GM23338 (cell line): ENCODE data around the gene SORCS2. TPM values are rescaled to one million over a fixed set of nuclear protein-coding genes. Genes with fewer than 3 reads are reported as not detected.

Experiments used
- ATAC-seq: fragments of 200-7000 bp; cut with Tn5 transposase; 3 replicates; pipeline ENCODE4 v1.9.1; 2020
- DNase-seq: peaks from one replicate; pipeline ENCODE4 v3.0.0-alpha.2; 2015; ENCODE audit warnings: low spot score
- H2AFZ ChIP-seq: fragments of 200-600 bp; sonication (generic); 2 replicates; pipeline ENCODE4 v1.8.0; 2016; ENCODE audit warnings: antibody characterized with exemption, mild to moderate bottlenecking, moderate library complexity
- H3F3A ChIP-seq: fragments of 200-600 bp; sonication (generic); replicated peaks from 2 replicates; pipeline ENCODE4 v1.8.0; 2017; ENCODE audit warnings: antibody characterized with exemption, mixed run types, low read depth
- H3K27ac ChIP-seq: fragments of 200-600 bp; sonication (generic); 2 replicates; pipeline ENCODE4 v1.6.1; 2016; ENCODE audit warnings: low read depth
- H3K27me3 ChIP-seq: fragments of 200-600 bp; sonication (generic); 2 replicates; pipeline ENCODE4 v1.8.0; 2016; ENCODE audit warnings: mild to moderate bottlenecking, mixed run types, moderate library complexity; ENCODE audit not compliant: insufficient read depth
- H3K36me3 ChIP-seq: fragments of 200-600 bp; sonication (generic); 2 replicates; pipeline ENCODE4 v1.8.0; 2016; ENCODE audit warnings: mild to moderate bottlenecking; ENCODE audit not compliant: insufficient read depth
- H3K4me1 ChIP-seq: fragments of 200-600 bp; sonication (generic); 2 replicates; pipeline ENCODE4 v1.8.0; 2016; ENCODE audit warnings: mild to moderate bottlenecking, moderate library complexity; ENCODE audit not compliant: insufficient read depth
- H3K4me2 ChIP-seq: fragments of 200-600 bp; sonication (generic); 2 replicates; pipeline ENCODE4 v1.7.1; 2017; ENCODE audit warnings: mixed run types
- H3K4me3 ChIP-seq: fragments of 200-600 bp; sonication (generic); 2 replicates; pipeline ENCODE4 v1.6.1; 2016; ENCODE audit warnings: mixed run types
- H3K79me2 ChIP-seq: fragments of 200-600 bp; sonication (generic); replicated peaks from 2 replicates; pipeline ENCODE4 v1.8.0; 2017; ENCODE audit warnings: mild to moderate bottlenecking; ENCODE audit not compliant: insufficient read depth
- H3K9me2 ChIP-seq: fragments of 200-600 bp; sonication (generic); 2 replicates; pipeline ENCODE4 v1.8.0; 2017; ENCODE audit not compliant: insufficient read depth
- H4K20me1 ChIP-seq: fragments of 200-600 bp; sonication (generic); replicated peaks from 2 replicates; pipeline ENCODE4 v1.8.0; 2017; ENCODE audit warnings: mild to moderate bottlenecking; ENCODE audit not compliant: insufficient read depth
- H3K27ac Mint-ChIP-seq: 2 replicates; pipeline ENCODE4 v1.8.0; 2020; ENCODE audit warnings: inconsistent platforms, mild to moderate bottlenecking, moderate library complexity, mixed read lengths
- H3K27me3 Mint-ChIP-seq: 3 replicates; pipeline ENCODE4 v1.8.0; 2022; ENCODE audit warnings: low read depth, mild to moderate bottlenecking, moderate library complexity, mixed read lengths, inconsistent platforms; ENCODE audit not compliant: insufficient read depth, poor library complexity
- H3K36me3 Mint-ChIP-seq: 3 replicates; pipeline ENCODE4 v1.8.0; 2021; ENCODE audit warnings: low read depth, mild to moderate bottlenecking, inconsistent platforms, moderate library complexity, mixed read lengths
- H3K4me1 Mint-ChIP-seq: 3 replicates; pipeline ENCODE4 v1.8.0; 2020; ENCODE audit warnings: mild to moderate bottlenecking, inconsistent platforms, mixed read lengths
- H3K4me3 Mint-ChIP-seq: 3 replicates; pipeline ENCODE4 v1.8.0; 2021; ENCODE audit warnings: moderate library complexity, mild to moderate bottlenecking, inconsistent platforms, mixed read lengths
- H3K9me3 Mint-ChIP-seq: 3 replicates; pipeline ENCODE4 v1.8.0; 2020; ENCODE audit warnings: moderate library complexity, mild to moderate bottlenecking, inconsistent platforms, mixed read lengths
- CREB1 ChIP-seq: fragments of 250-450 bp; sonication (Bioruptor Pico); IDR thresholded peaks from 2 replicates; pipeline ENCODE4 v1.5.0; 2020; ENCODE audit warnings: low read depth, mild to moderate bottlenecking, moderate library complexity
- CTCF ChIP-seq, 2 experiments: fragments of 200-600 bp in 1 of 2; sonication (generic) in 1 of 2; conservative IDR thresholded peaks; 2 replicates each; pipeline versions ENCODE4 v1.5.1 to v1.6.1; 2016 to 2017; ENCODE audit warnings: antibody characterized with exemption in 2 of 2, low read depth in 2 of 2, mild to moderate bottlenecking in 2 of 2, moderate library complexity in 1 of 2
- ETS1 ChIP-seq: IDR thresholded peaks from 2 replicates; pipeline ENCODE4 v1.6.1; 2016; ENCODE audit warnings: antibody characterized with exemption
- EZH2 ChIP-seq: fragments of 200-600 bp; sonication (generic); IDR thresholded peaks from one replicate; pipeline ENCODE4 v1.8.0; 2017; ENCODE audit warnings: antibody characterized with exemption, mild to moderate bottlenecking, low read depth; ENCODE audit not compliant: unreplicated experiment
- EZH2phosphoT487 ChIP-seq: fragments of 200-600 bp; sonication (generic); IDR thresholded peaks from one replicate; pipeline ENCODE4 v1.8.1; 2018; ENCODE audit warnings: antibody characterized with exemption; ENCODE audit not compliant: unreplicated experiment
- JUNB ChIP-seq: IDR thresholded peaks from one replicate; pipeline ENCODE4 v1.6.1; 2016; ENCODE audit warnings: antibody characterized with exemption; ENCODE audit not compliant: unreplicated experiment
- NANOG ChIP-seq: IDR thresholded peaks from 2 replicates; pipeline ENCODE4 v1.6.1; 2016; ENCODE audit warnings: antibody characterized with exemption, borderline replicate concordance
- POLR2AphosphoS5 ChIP-seq: IDR thresholded peaks from 2 replicates; pipeline ENCODE4 v1.6.1; 2016; ENCODE audit warnings: antibody characterized with exemption, low read depth
- REST ChIP-seq: IDR thresholded peaks from one replicate; pipeline ENCODE4 v1.6.1; 2018; ENCODE audit warnings: antibody characterized with exemption; ENCODE audit not compliant: unreplicated experiment
- STAT1 ChIP-seq: IDR thresholded peaks from one replicate; pipeline ENCODE4 v1.6.1; 2016; ENCODE audit warnings: antibody characterized with exemption; ENCODE audit not compliant: unreplicated experiment
- ZNF331 ChIP-seq: fragments of 250-450 bp; sonication (Bioruptor Pico); IDR thresholded peaks from 2 replicates; pipeline ENCODE4 v1.5.0; 2020; ENCODE audit warnings: low read depth, mild to moderate bottlenecking, moderate library complexity
- polyA plus RNA-seq: library from polyadenylated mRNA; unstranded; fragments of >200 nt; fragmentation: Nextera tagmentation; extraction: Ambion mirVana; gene quantifications from 2 replicates; pipeline ENCODE4 v1.2.1, GENCODE V29; 2016
- total RNA-seq: library from RNA; depleted of rRNA; stranded (reverse); fragments of >200 nt; shearing (Covaris generic); gene quantifications from 2 replicates; pipeline ENCODE4 v1.2.3, GENCODE V29; 2014

Gene SORCS2
- total and polyA plus RNA-seq, 2 experiments from 2014 or later: 0.47 to 2.4 TPM

GRCh38 chr4:7710576-7711306 is 518.4 kb downstream of the SORCS2 start (continued):
- no peak for TF ChIP-seq REST
- no peak for TF ChIP-seq STAT1
- TF ChIP-seq NANOG: no peak
- no peak for TF ChIP-seq ETS1

GRCh38 chr4:7711307-7711963 is 519.1 kb downstream of the SORCS2 start:
- Histone ChIP-seq H3K4me3 (no peak overlapping the region), H2AFZ (no peak overlapping the region), H3K4me2 (no peak overlapping the region), H3K36me3 (no peaks in the 10 kb centered on the region), H3K27me3 (no peaks in the 10 kb centered on the region), H3F3A (no peaks in the 10 kb centered on the region), H3K27ac (no peak overlapping the region), H4K20me1 (no peaks in the 10 kb centered on the region), H3K4me1 (no peaks in the 10 kb centered on the region), H3K9me2 (no peaks in the 10 kb centered on the region), H3K79me2 (no peaks in the 10 kb centered on the region)
- no peaks in the 10 kb centered on the region for H3K36me3 Mint-ChIP-seq
- no peaks in the 10 kb centered on the region for H3K9me3 Mint-ChIP-seq
- H3K27ac Mint-ChIP-seq: no peak overlapping the region
- no peak for ATAC-seq
- no peak overlapping the region for H3K4me3 Mint-ChIP-seq
- H3K4me1 Mint-ChIP-seq: no peaks in the 10 kb centered on the region; the same call in 2 of the 3 replicates
- DNase-seq: no peak
- peaks cover 6% of the 10 kb centered on the region for H3K27me3 Mint-ChIP-seq
- TF ChIP-seq JUNB (no peak), ZNF331 (CRISPR knock-in tag) (no peak), REST (no peak), CTCF (conservative IDR thresholded peaks at IDR 0.05; ENCODE audit: low read depth in 2 of 2) (no peak), EZH2 (no peak), ETS1 (no peak), CREB1 (CRISPR knock-in tag) (no peak), NANOG (no peak), STAT1 (no peak), EZH2phosphoT487 (no peak), POLR2AphosphoS5 (no peak)
